Activated gamma-delta T cell treated with anti-CD3 and anti-CD28 coated beads, Interleukin-2, amount 50 U/mL, for 16 hours (primary cell): ENCODE measurements around the gene MPDZ.

ENCODE experiments used
- DNase-seq: peaks from one replicate; pipeline ENCODE4 v3.0.0-alpha.2; 2020; ENCODE audit warnings: low read depth

Gene MPDZ

GRCh38 chr9:13078164-13078563 is 201.3 kb downstream of the MPDZ start:
- no peak for DNase-seq

- DNase-seq = no peak
Measured at GRCh38 chr9:13076616-13077015, 202.9 kb downstream of the MPDZ start.

- DNase-seq = no peak
Measured at GRCh38 chr9:13071921-13072320, 207.6 kb downstream of the MPDZ start.

GRCh38 chr9:13070612-13071595 is 208.6 kb downstream of the MPDZ start:
- no peak for DNase-seq

- DNase-seq = no peak
Measured at GRCh38 chr9:13069498-13069897, 210.0 kb downstream of the MPDZ start.

GRCh38 chr9:13064676-13065075 is 214.8 kb downstream of the MPDZ start:
- DNase-seq = no peak

GRCh38 chr9:13063880-13064459 is 215.5 kb downstream of the MPDZ start:
- no peak for DNase-seq

GRCh38 chr9:13061390-13061789 is 218.1 kb downstream of the MPDZ start:
- DNase-seq = no peak
